ENCODE data around the gene MAPKAPK2.

GRCh38 chr1:206771338-206771692 is 86.6 kb downstream of the MAPKAPK2 start:
- TF ChIP-seq, protein P1, sequence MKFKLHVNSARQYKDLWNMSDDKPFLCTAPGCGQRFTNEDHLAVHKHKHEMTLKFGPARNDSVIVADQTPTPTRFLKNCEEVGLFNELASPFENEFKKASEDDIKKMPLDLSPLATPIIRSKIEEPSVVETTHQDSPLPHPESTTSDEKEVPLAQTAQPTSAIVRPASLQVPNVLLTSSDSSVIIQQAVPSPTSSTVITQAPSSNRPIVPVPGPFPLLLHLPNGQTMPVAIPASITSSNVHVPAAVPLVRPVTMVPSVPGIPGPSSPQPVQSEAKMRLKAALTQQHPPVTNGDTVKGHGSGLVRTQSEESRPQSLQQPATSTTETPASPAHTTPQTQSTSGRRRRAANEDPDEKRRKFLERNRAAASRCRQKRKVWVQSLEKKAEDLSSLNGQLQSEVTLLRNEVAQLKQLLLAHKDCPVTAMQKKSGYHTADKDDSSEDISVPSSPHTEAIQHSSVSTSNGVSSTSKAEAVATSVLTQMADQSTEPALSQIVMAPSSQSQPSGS (tag by site-specific recombination; IDR thresholded peaks at IDR 0.05; ENCODE audit: low read depth) = no peak
- TF ChIP-seq YY1 (tag by site-specific recombination; IDR thresholded peaks at IDR 0.05) (no peak), ZNF768 (tag by site-specific recombination; IDR thresholded peaks at IDR 0.05) (no peak), CTCF (tag by site-specific recombination; IDR thresholded peaks at IDR 0.05) (no peak), ZNF184 (tag by site-specific recombination; IDR thresholded peaks at IDR 0.05) (no peak), MYNN (tag by site-specific recombination; IDR thresholded peaks at IDR 0.05; ENCODE audit: borderline replicate concordance) (no peak), ZBTB26 (tag by site-specific recombination; optimal IDR thresholded peaks at IDR 0.05) (no peak), ZNF701 (tag by site-specific recombination; IDR thresholded peaks at IDR 0.05) (no peak), TCF7L2 (IDR thresholded peaks at IDR 0.05; ENCODE audit: borderline replicate concordance, low read depth, low read length) (no peak), ZNF350 (tag by site-specific recombination; IDR thresholded peaks at IDR 0.05) (no peak), BCL6B (tag by site-specific recombination; IDR thresholded peaks at IDR 0.05) (no peak)
- TF ChIP-seq, protein P2, sequence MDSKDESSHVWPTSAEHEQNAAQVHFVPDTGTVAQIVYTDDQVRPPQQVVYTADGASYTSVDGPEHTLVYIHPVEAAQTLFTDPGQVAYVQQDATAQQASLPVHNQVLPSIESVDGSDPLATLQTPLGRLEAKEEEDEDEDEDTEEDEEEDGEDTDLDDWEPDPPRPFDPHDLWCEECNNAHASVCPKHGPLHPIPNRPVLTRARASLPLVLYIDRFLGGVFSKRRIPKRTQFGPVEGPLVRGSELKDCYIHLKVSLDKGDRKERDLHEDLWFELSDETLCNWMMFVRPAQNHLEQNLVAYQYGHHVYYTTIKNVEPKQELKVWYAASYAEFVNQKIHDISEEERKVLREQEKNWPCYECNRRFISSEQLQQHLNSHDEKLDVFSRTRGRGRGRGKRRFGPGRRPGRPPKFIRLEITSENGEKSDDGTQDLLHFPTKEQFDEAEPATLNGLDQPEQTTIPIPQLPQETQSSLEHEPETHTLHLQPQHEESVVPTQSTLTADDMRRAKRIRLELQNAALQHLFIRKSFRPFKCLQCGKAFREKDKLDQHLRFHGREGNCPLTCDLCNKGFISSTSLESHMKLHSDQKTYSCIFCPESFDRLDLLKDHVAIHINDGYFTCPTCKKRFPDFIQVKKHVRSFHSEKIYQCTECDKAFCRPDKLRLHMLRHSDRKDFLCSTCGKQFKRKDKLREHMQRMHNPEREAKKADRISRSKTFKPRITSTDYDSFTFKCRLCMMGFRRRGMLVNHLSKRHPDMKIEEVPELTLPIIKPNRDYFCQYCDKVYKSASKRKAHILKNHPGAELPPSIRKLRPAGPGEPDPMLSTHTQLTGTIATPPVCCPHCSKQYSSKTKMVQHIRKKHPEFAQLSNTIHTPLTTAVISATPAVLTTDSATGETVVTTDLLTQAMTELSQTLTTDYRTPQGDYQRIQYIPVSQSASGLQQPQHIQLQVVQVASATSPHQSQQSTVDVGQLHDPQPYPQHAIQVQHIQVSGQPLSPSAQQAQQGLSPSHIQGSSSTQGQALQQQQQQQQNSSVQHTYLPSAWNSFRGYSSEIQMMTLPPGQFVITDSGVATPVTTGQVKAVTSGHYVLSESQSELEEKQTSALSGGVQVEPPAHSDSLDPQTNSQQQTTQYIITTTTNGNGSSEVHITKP (tag by site-specific recombination; IDR thresholded peaks at IDR 0.05) = no peak
- TF ChIP-seq, protein P3, sequence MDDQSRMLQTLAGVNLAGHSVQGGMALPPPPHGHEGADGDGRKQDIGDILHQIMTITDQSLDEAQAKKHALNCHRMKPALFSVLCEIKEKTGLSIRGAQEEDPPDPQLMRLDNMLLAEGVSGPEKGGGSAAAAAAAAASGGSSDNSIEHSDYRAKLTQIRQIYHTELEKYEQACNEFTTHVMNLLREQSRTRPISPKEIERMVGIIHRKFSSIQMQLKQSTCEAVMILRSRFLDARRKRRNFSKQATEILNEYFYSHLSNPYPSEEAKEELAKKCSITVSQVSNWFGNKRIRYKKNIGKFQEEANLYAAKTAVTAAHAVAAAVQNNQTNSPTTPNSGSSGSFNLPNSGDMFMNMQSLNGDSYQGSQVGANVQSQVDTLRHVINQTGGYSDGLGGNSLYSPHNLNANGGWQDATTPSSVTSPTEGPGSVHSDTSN (CRISPR knock-in tag; IDR thresholded peaks at IDR 0.05) = no peak
- TF ChIP-seq, protein P4, sequence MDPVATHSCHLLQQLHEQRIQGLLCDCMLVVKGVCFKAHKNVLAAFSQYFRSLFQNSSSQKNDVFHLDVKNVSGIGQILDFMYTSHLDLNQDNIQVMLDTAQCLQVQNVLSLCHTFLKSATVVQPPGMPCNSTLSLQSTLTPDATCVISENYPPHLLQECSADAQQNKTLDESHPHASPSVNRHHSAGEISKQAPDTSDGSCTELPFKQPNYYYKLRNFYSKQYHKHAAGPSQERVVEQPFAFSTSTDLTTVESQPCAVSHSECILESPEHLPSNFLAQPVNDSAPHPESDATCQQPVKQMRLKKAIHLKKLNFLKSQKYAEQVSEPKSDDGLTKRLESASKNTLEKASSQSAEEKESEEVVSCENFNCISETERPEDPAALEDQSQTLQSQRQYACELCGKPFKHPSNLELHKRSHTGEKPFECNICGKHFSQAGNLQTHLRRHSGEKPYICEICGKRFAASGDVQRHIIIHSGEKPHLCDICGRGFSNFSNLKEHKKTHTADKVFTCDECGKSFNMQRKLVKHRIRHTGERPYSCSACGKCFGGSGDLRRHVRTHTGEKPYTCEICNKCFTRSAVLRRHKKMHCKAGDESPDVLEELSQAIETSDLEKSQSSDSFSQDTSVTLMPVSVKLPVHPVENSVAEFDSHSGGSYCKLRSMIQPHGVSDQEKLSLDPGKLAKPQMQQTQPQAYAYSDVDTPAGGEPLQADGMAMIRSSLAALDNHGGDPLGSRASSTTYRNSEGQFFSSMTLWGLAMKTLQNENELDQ (tag by site-specific recombination; IDR thresholded peaks at IDR 0.05; ENCODE audit: low read depth) = no peak

Measured in HEK293 (cell line).